HK-2 (cell line): ENCODE results near the gene HIVEP3.

Source experiments
- DNase-seq: peaks from one replicate; pipeline ENCODE4 v3.0.0-alpha.2; 2018; ENCODE audit not compliant: unreplicated experiment

The HIVEP3 gene

GRCh38 chr1:41665962-41666917, 252.5 kb downstream of the HIVEP3 start:
- DNase-seq, result no peak

- no peak for DNase-seq
Observed at GRCh38 chr1:41664861-41665640, 253.7 kb downstream of the HIVEP3 start.

DNA sequence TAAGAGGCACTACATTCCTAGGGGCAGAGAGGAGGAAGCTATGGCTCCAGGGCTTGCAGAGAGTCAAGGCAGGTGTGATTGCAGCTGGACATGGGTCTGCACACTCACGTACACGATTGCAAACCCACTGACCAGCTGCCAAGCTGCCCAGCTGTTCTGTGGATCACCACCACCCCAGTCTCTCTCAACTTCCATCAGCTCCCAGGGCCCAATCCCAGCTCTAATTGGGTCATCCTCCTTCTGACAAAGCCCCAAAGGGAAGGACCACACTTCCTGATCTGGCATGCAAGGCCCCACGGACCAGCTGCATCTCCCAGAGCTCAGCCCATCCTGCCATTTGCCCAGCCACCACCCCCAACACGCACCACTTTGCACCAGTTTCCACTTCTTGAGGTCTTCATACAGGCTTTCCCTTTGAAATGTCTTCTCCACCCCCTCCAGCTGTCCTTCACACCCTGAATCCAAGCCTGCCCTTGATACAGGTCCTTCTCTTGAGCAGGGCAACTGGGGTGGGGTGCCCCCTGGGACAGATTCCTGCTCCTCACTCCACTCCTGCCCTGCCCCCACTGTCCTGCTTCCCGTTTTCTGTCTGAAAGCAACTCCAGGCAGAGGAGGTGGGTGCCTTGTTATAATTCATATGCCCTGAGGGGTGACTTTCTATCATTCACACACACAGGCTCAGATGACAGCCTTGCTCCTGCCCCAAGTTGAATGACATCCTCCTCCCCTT, 254.9 kb downstream of the HIVEP3 start:
- no peak for DNase-seq

DNA sequence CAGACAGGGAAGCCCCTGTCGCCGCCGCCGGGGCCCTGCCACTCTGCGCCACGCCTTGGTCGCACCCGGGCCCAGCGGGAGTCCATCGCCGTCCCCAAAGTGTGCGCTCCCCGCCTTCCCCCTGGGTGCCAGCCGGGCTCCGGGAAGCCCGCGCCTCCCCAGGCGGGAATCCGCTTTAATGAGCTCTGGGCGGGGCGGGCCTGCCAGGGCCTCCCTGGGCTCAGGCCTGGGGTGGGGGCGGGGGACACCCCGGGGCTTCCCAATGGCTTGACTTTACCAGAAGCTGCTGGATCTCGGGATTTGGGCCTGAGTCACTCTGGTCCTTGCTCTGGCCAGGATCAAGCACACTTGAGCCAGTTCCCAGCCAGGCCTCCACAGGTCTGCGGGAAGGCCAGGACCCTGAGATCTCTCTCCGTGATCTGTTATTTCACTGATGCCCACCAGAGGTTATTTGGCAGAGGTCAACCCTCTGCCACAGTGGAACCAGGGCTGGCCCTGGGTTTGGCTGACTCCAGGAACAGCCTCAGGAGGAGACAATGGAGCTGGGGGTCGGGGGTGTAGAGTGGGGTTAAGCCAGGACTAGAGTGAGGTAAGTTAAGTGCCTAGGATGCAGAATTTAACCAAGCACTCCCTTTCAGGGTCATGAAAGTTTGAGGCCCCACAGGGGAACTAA, 255.8 kb downstream of the HIVEP3 start:
- peak; percentile 76 for DNase-seq

- DNase-seq, result peak; percentile 63
Observed at GRCh38 chr1:41662061-41662764, 256.5 kb downstream of the HIVEP3 start.

DNA sequence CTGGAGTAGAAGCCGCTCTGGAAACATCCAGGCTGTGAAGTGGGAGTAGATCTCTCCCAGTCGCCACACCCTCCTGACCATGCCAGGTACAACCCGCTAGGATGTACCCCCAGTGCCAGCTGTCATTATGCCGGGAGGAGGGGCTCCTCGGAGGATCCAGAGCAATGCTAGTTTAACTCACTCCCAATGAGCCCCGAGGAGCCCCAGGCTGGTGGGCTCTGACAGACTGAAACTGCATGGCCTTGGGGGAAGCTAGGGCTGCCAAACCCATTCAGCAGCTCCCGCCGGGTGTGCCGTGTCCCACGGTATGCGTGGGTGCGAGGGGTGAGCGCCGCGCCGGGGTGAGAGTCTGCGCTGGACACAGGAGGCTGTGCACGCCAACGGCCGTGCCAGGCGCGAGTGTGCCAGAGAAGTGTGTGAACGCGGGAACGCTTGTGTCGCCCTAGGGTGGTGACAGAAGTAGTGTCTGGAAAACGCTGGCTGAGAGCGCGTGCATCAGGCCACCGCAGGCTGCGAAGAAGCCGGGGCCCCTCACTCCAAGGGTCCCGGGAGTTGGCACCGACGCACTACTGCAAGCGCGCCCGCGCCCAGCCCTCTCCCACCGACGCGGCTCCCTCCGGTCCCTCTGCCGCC, 257.2 kb downstream of the HIVEP3 start:
- no peak for DNase-seq

DNA sequence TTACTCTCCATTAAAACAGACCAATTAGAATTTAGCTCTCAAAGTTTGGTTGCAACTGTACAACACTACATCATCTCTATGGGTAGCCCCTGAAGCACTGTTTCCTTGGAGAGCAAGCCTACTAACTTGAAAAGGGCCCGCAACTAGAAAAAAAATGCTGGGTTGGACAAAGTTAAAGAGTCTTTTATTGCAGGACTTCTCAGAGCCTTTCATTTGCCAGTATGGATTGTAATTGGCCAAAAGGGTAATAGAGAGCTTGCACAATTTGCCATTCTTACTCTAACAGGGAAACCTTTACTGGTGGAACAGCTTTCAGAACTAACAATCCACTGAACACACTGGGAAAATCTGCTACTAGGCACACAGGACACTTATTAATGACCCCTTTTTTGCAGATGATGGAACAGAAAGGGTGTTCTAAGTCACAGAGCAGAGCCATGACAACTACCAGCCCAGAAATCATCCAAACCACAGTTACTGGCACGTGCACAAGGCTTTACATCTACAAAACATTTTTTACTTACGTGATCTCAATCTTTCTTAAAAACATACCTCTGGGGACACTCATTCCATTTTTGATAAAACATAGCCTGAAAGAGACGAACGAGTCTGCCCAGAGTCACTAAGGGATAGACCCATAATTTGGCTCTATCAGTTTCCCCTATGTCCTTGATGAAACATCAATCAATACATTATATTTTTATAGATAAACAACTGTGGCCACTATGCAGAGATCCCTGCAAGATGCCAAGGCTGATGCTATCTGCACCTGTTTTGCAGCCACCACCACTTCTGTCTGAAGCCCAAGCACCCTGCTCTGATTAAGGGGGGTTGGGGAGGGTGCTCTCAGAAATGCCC, 257.9 kb downstream of the HIVEP3 start:
- no peak for DNase-seq

DNA sequence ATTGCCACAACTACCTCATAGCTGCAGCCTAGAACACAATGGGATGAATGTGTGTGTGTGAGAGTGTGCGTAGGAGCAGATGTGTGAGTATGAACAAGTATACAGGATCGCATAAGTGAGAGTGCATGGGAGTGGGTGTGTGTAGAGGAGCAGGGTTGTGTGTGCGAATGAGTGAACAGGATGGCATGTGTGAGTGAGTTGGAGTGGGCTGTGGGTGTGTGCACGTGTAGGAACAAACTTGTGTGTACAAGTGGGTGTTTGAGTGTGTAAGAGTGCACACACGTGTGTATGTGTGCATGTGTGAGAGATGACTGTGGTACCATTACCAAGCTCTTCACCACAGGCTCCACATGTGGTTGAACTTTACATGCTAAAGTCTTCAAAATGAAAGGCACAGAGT, 258.8 kb downstream of the HIVEP3 start:
- no peak for DNase-seq

- no peak for DNase-seq
Observed at GRCh38 chr1:41659159-41659495, 259.6 kb downstream of the HIVEP3 start.

GRCh38 chr1:41658431-41659158, 260.1 kb downstream of the HIVEP3 start:
- no peak for DNase-seq

DNA sequence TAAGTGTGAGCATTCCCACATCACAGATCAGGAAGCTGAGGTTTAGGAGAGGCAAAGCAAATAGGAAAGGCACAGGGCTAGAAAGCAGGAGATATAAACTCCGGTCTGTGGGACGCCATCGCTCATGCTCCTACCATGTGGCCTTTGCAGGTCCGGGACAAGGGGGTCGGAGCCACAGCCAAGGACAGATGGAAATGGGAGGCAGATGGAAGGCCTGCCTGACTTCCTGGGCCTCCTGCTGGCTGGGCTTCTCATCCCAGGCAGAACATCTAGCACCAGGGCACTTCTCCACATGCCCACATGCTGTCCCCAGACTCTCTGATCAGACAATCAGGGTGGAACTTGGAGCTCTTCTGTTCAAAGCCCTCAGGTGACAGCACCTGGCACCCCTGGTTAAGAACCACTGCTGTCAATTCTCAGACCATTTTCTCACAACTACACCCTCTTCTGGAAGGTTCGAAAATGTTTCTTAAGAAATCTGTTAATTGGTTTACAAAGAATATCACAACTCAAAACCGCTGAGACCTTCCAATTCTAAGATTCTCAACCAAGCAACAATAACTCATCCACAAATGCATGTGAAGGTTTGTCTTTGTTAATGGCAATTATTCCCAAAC, 260.9 kb downstream of the HIVEP3 start:
- no peak for DNase-seq

DNA sequence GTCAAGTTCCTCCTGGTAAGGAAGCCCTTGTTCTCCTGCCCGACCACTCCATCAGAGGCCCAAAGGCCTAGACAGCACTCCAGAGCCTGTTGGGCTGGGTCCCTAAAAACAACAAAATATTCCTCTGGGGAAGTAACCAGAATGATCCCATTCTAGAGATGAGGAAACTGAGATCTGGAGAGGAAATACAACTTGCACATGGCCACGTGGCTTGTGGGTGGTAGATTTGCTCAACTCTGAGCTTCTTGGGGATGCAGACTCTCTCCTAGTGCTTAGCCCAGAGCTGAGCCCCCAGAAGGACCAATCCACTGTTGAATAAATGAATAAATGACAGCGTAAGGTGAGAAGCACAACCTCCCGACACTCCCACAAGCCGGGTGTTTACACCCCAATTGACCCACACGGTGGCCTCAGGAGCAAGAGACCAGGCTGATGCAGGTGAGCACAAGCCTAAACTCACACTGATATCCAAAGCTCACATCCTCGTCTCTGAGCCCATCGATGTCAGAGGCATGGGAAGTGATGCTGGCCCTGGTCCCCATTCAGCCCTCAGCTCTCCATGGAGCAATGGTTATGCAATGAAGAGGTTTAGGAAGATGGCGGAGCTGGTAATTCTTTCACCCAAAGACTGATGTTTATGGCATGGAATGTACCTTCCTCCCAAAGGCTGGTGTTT, 261.8 kb downstream of the HIVEP3 start:
- DNase-seq, result no peak

- DNase-seq, result no peak
Observed at GRCh38 chr1:41656068-41656467, 262.7 kb downstream of the HIVEP3 start.

- no peak for DNase-seq
Observed at GRCh38 chr1:41655632-41656031, 263.1 kb downstream of the HIVEP3 start.

- DNase-seq, result no peak
Observed at GRCh38 chr1:41653574-41653973, 265.1 kb downstream of the HIVEP3 start.

GRCh38 chr1:41652384-41653265, 266.1 kb downstream of the HIVEP3 start:
- no peak for DNase-seq
